ENCODE results near the gene IL19. TPM values are rescaled to one million over a fixed set of nuclear protein-coding genes. Genes with fewer than 3 reads are reported as not detected.

The IL19 gene
- total and polyA plus RNA-seq, 2 of the 13 experiments (the other 11 are each of a cell fraction or from before 2014, with no cell fraction given) = not detected

GRCh38 chr1:206890125-206891060, 119.8 kb downstream of the IL19 start:
- BruUV-seq (replicated peaks) = no TSS peak
- H3K4me1 ChIP-seq (ENCODE audit: insufficient read depth, low read length) = no peaks in the 10 kb centered on the region
- no peak overlapping the region for H3K9ac ChIP-seq (ENCODE audit: insufficient read depth, low read depth, low read length)
- H3K4me3 ChIP-seq (replicated peaks in 1 of 3; ENCODE audit: insufficient read depth in 1 of 3, low read depth in 2 of 3, low read length in 3 of 3) = no peak overlapping the region
- TF ChIP-seq IKZF5 (CRISPR knock-in tag; IDR thresholded peaks at IDR 0.05) (no peak), THYN1 (CRISPR knock-in tag; IDR thresholded peaks at IDR 0.05; ENCODE audit: borderline replicate concordance, low read depth) (no peak), CENPBD1 (CRISPR knock-in tag; IDR thresholded peaks at IDR 0.05; ENCODE audit: borderline replicate concordance, low read depth) (no peak), KDM5A (IDR thresholded peaks at IDR 0.05; ENCODE audit: borderline replicate concordance, low read length) (no peak)
- ATAC-seq (no peak), DNase-seq (ENCODE audit: low spot score) (no peak), FAIRE-seq (no peak)
- H3K36me3 ChIP-seq (replicated peaks in 1 of 2; ENCODE audit: control insufficient read depth in 1 of 2, insufficient read depth in 2 of 2, low read length in 2 of 2) = no peaks in the 10 kb centered on the region
- in situ Hi-C loops (cut with HindIII; ENCODE audit: extremely low pct_ligation_motif_present, low pct_unique_long_range_greater_than_20kb) (no loop called here), intact Hi-C loops (cut with micrococcal nuclease; ENCODE audit: unreplicated experiment) (no loop called here)
- no peak overlapping the region for H3K4me2 ChIP-seq (ENCODE audit: low read depth, low read length)
- H3K79me2 ChIP-seq (ENCODE audit: insufficient read depth, low read length) = no peaks in the 10 kb centered on the region
- H3K27ac ChIP-seq (ENCODE audit: extremely low read length, insufficient read depth, low read length) = no peak overlapping the region
- H2AFZ ChIP-seq (ENCODE audit: low read length) = no peak overlapping the region
- no peaks in the 10 kb centered on the region for H4K20me1 ChIP-seq (ENCODE audit: insufficient read depth, low read length)
- CTCF ChIA-PET (ENCODE audit: low intra/inter-chr PET ratio, low total read pairs) = no interaction called here
- H3K9me3 ChIP-seq (ENCODE audit: low read length) = no peaks in the 10 kb centered on the region
- 26% methylated on average over 15 of the region's 15 CpGs for WGBS (ENCODE audit: low lambda C conversion rate)
- POLR2A ChIA-PET = no interaction called here
- peaks cover 1 to 44% of the 10 kb centered on the region in 2 experiments; a peak in 4 of 5 replicates for H3K27me3 ChIP-seq (ENCODE audit: control insufficient read depth in 1 of 2, insufficient read depth in 2 of 2, low read length in 2 of 2)

GRCh38 chr1:206891412-206891811, 120.8 kb downstream of the IL19 start:
- DNase-seq (ENCODE audit: low spot score) = no peak
- no peak overlapping the region for H2AFZ ChIP-seq (ENCODE audit: low read length)
- ChIA-PET CTCF (ENCODE audit: low intra/inter-chr PET ratio, low total read pairs) (no interaction called here), POLR2A (no interaction called here)
- no peak overlapping the region for H3K4me3 ChIP-seq (replicated peaks in 1 of 3; ENCODE audit: insufficient read depth in 1 of 3, low read depth in 2 of 3, low read length in 3 of 3)
- ATAC-seq = no peak
- no peaks in the 10 kb centered on the region for H4K20me1 ChIP-seq (ENCODE audit: insufficient read depth, low read length)
- no peaks in the 10 kb centered on the region for H3K9me3 ChIP-seq (ENCODE audit: low read length)
- WGBS (ENCODE audit: low lambda C conversion rate) = 0% methylated on average over 1 of the region's 1 CpG
- in situ Hi-C loops (cut with HindIII; ENCODE audit: extremely low pct_ligation_motif_present, low pct_unique_long_range_greater_than_20kb) = no loop called here
- no peaks in the 10 kb centered on the region for H3K79me2 ChIP-seq (ENCODE audit: insufficient read depth, low read length)
- intact Hi-C loops (cut with micrococcal nuclease; ENCODE audit: unreplicated experiment) = no loop called here
- H3K4me1 ChIP-seq (ENCODE audit: insufficient read depth, low read length) = no peaks in the 10 kb centered on the region
- BruUV-seq (replicated peaks) = no TSS peak
- H3K4me2 ChIP-seq (ENCODE audit: low read depth, low read length) = no peak overlapping the region
- no peak overlapping the region for H3K27ac ChIP-seq (ENCODE audit: extremely low read length, insufficient read depth, low read length)
- H3K36me3 ChIP-seq (replicated peaks in 1 of 2; ENCODE audit: control insufficient read depth in 1 of 2, insufficient read depth in 2 of 2, low read length in 2 of 2) = no peaks in the 10 kb centered on the region
- FAIRE-seq = no peak
- no peak overlapping the region for H3K9ac ChIP-seq (ENCODE audit: insufficient read depth, low read depth, low read length)
- peaks cover 1 to 54% of the 10 kb centered on the region in 2 experiments; a peak in 4 of 5 replicates for H3K27me3 ChIP-seq (ENCODE audit: control insufficient read depth in 1 of 2, insufficient read depth in 2 of 2, low read length in 2 of 2)
- TF ChIP-seq ZNF691 (CRISPR knock-in tag; IDR thresholded peaks at IDR 0.05; ENCODE audit: borderline replicate concordance, low read depth) = no peak
- TF ChIP-seq JUN (CRISPR knock-in tag; IDR thresholded peaks at IDR 0.05) = no peak
- no peak for TF ChIP-seq PAX8 (CRISPR knock-in tag; IDR thresholded peaks at IDR 0.05; ENCODE audit: borderline replicate concordance)
- TF ChIP-seq ZNF597 (CRISPR knock-in tag; IDR thresholded peaks at IDR 0.05) = no peak
- TF ChIP-seq HNRNPK (IDR thresholded peaks at IDR 0.05; ENCODE audit: low read depth, low read length, poor library complexity, severe bottlenecking) = no peak
- TF ChIP-seq ZBTB46 (CRISPR knock-in tag; IDR thresholded peaks at IDR 0.05; ENCODE audit: borderline replicate concordance) = no peak
